DMS 273 (cell line): ENCODE measurements around the gene CARMIL3.

ENCODE experiments used
- DNase-seq: peaks from one replicate; lab custom pipeline; 2025; ENCODE audit not compliant: unreplicated experiment; lab: John Stamatoyannopoulos, UW

Gene CARMIL3

GRCh38 chr14:24062216-24062980 is 10.6 kb downstream of the CARMIL3 start:
- no peak for DNase-seq

GRCh38 chr14:24063263-24063836 is 11.5 kb downstream of the CARMIL3 start:
- no peak for DNase-seq

GRCh38 chr14:24064091-24064795 is 12.4 kb downstream of the CARMIL3 start:
- no peak for DNase-seq

- DNase-seq: no peak
Observed at GRCh38 chr14:24064856-24065255, 13.0 kb downstream of the CARMIL3 start.

GRCh38 chr14:24065408-24065807 is 13.6 kb downstream of the CARMIL3 start:
- no peak for DNase-seq

- DNase-seq: no peak
Observed at GRCh38 chr14:24066496-24067132, 14.8 kb downstream of the CARMIL3 start.

GRCh38 chr14:24067133-24068082 is 15.6 kb downstream of the CARMIL3 start:
- DNase-seq: no peak

- DNase-seq: no peak
Observed at GRCh38 chr14:24068711-24069410, 17.1 kb downstream of the CARMIL3 start.

GRCh38 chr14:24069411-24069735 is 17.6 kb downstream of the CARMIL3 start:
- DNase-seq: no peak

GRCh38 chr14:24070285-24071143 is 18.7 kb downstream of the CARMIL3 start:
- DNase-seq: no peak

- DNase-seq: no peak
Observed at GRCh38 chr14:24071144-24071697, 19.4 kb downstream of the CARMIL3 start, which contains the start of gene CPNE6. Gene CPNE6 (plus strand): TSS chr14:24071562. CDS start chr14:24072937, 1,375 bp downstream.

- no peak for DNase-seq
Observed at GRCh38 chr14:24071836-24072430, 20.1 kb downstream of the CARMIL3 start.

- no peak for DNase-seq
Observed at GRCh38 chr14:24072436-24072835, 20.6 kb downstream of the CARMIL3 start.

GRCh38 chr14:24072881-24073877 is 21.4 kb downstream of the CARMIL3 start:
- no peak for DNase-seq

- no peak for DNase-seq
Observed at GRCh38 chr14:24074625-24075484, 23.0 kb downstream of the CARMIL3 start.
